Neural crest cell (in vitro differentiated cells): ENCODE results near the gene GJB3. TPM values are rescaled to one million over a fixed set of nuclear protein-coding genes. Genes with fewer than 3 reads are reported as not detected.
"Not testable (repeated sequence)": the region's sequence is repeated elsewhere in the genome, so short reads cannot be mapped to it uniquely, and the experiment has no call there.

Experiments used
- DNase-seq: peaks from one replicate; pipeline ENCODE4 v3.0.0; 2021; ENCODE audit warnings: low read depth, mixed read lengths, low spot score
- H3K27ac Mint-ChIP-seq: one replicate; pipeline ENCODE4 v1.8.0; 2021; ENCODE audit warnings: mild to moderate bottlenecking, mixed read lengths; ENCODE audit not compliant: unreplicated experiment
- H3K27me3 Mint-ChIP-seq: 2 replicates; pipeline ENCODE4 v1.8.0; 2021; ENCODE audit warnings: low read depth, mild to moderate bottlenecking, mixed read lengths
- H3K36me3 Mint-ChIP-seq: 2 replicates; pipeline ENCODE4 v1.8.0; 2021; ENCODE audit warnings: low read depth, mild to moderate bottlenecking, mixed read lengths
- H3K4me1 Mint-ChIP-seq: 2 replicates; pipeline ENCODE4 v1.8.0; 2021; ENCODE audit warnings: mixed read lengths
- H3K4me3 Mint-ChIP-seq: one replicate; pipeline ENCODE4 v1.8.0; 2021; ENCODE audit warnings: mild to moderate bottlenecking, mixed read lengths
- H3K9me3 Mint-ChIP-seq: 2 replicates; pipeline ENCODE4 v1.8.0; 2021; ENCODE audit warnings: mixed read lengths
- CTCF ChIP-seq: fragments of 200-600 bp; sonication (generic); conservative IDR thresholded peaks from 2 replicates; pipeline ENCODE4 v1.5.0; 2021; ENCODE audit warnings: antibody characterized with exemption, mild to moderate bottlenecking
- long read RNA-seq: library from polyadenylated mRNA; unstranded; transcript quantifications from one replicate; pipeline ENCODE4 v2.0.0, GENCODE V29; 2020
- total RNA-seq: library from RNA; stranded (reverse); gene quantifications from 2 replicates; pipeline ENCODE4 v1.2.1, GENCODE V29; 2021

GJB3 gene
- total RNA-seq = not detected in 2 replicates
- long read RNA-seq = 0 reads

- TF ChIP-seq CTCF = no peak
- peak within 1 kb of the TSS; percentile 13 for H3K4me3 Mint-ChIP-seq
- H3K27ac Mint-ChIP-seq = no peak within 1 kb of the TSS
- H3K36me3 Mint-ChIP-seq = no peaks in the 10 kb centered on the region
- H3K4me1 Mint-ChIP-seq = peaks cover 4% of the 10 kb centered on the region
- no peak for DNase-seq
- no peaks in the 10 kb centered on the region for H3K9me3 Mint-ChIP-seq
- peaks cover 81% of the 10 kb centered on the region for H3K27me3 Mint-ChIP-seq
These were observed at the start of gene GJB3 for GRCh38 chr1:34781071-34781843. Gene GJB3, plus strand, starts transcription at chr1:34781214. Its CDS starts 3,549 bp downstream, at chr1:34784763.

- not testable (repeated sequence) for H3K4me3 Mint-ChIP-seq, H3K36me3 Mint-ChIP-seq, H3K27ac Mint-ChIP-seq, H3K9me3 Mint-ChIP-seq, DNase-seq, H3K4me1 Mint-ChIP-seq
- peaks cover 23% of the 10 kb centered on the region for H3K27me3 Mint-ChIP-seq
These were observed 48.2 kb upstream of the GJB3 start for GRCh38 chr1:34732831-34733230.

DNA sequence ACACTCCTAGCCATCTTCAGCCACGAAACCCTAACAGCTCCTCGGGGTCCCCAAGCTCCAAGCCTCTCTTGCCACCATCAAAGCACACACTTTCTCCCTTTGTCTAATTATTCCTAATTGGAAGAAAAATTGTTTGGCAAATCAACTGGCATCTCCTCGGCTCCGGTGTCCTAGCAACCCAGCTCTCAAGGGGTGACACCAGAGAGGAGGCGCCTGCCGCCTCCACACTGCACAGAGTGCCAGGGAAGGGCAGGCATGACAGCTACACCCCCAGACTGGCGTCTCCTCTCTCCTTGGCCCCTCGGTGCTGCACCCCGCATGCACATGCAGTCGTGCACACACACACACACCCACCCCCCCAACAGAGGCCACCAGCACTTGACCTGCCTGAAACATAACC lies 44.3 kb upstream of the GJB3 start:
- no peaks in the 10 kb centered on the region for H3K9me3 Mint-ChIP-seq
- peaks cover 22% of the 10 kb centered on the region for H3K4me1 Mint-ChIP-seq
- no peak overlapping the region for H3K27ac Mint-ChIP-seq
- no peak for DNase-seq
- H3K36me3 Mint-ChIP-seq = no peaks in the 10 kb centered on the region
- no peak overlapping the region for H3K4me3 Mint-ChIP-seq
- TF ChIP-seq CTCF = no peak
- peaks cover 16% of the 10 kb centered on the region for H3K27me3 Mint-ChIP-seq

GRCh38 chr1:34737236-34737635 lies 43.8 kb upstream of the GJB3 start:
- not testable (repeated sequence) for H3K27ac Mint-ChIP-seq, H3K9me3 Mint-ChIP-seq, DNase-seq, H3K4me3 Mint-ChIP-seq, H3K36me3 Mint-ChIP-seq
- Mint-ChIP-seq H3K27me3 (peaks cover 16% of the 10 kb centered on the region), H3K4me1 (peaks cover 22% of the 10 kb centered on the region)

DNA sequence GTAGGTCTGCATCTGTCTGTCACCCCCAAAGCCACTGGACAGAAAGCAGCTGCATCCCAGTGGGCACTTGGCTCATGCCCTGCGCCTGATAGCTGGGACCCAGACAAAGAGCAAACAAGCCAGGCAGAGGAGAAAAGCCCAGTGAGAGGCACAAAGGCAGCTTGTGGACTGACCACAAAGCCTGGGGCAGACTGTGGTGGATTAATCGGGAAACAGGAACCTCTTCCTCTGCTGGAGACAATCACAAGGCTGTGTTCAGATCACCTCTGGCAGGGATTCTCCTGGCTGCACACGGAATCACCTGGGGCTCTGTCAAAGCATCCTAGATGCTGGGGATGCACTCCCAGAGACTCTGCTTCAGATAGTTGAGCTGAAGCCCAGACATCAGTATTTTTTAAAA lies 41.4 kb upstream of the GJB3 start:
- H3K27me3 Mint-ChIP-seq = peaks cover 26% of the 10 kb centered on the region
- no peak overlapping the region for H3K4me3 Mint-ChIP-seq
- no peak for TF ChIP-seq CTCF
- no peak overlapping the region for H3K27ac Mint-ChIP-seq
- H3K36me3 Mint-ChIP-seq = no peaks in the 10 kb centered on the region
- no peak for DNase-seq
- H3K4me1 Mint-ChIP-seq = peaks cover 22% of the 10 kb centered on the region
- H3K9me3 Mint-ChIP-seq = no peaks in the 10 kb centered on the region

DNA sequence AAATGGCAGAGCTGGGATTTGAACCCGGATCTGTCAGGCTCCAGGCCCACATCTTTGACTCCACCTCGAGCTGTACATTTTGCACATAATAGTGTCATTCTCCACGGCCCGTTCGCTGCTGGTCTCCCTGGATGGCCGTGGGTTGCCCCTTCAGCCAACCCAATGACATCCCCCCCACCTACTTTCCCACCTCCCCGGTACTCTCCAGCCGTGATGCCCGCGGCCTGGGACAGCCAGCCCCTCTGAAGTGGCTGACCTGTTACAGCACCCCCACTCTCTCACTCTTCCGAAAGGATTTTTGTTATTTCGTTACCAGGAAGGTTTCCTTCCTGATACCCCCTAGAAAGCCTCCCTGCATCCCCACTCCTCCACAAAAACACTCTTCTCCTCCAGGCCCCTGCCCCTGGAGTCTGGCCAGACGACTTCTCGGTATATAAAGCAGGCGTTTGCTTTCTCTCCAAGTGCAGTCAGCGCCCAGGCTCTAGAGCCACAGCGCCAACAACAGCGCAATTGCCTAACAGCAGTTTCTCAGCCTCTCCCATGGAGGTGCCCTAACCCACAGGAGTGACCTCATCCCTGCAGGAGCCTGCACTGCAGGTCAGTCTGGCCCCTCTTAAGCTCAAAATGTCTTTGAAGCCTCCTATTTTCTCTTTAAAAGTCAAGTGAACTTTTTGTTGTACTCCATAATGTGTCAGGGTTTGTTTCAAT lies 40.7 kb upstream of the GJB3 start:
- no peak overlapping the region for H3K27ac Mint-ChIP-seq
- peak; percentile 18 for TF ChIP-seq CTCF
- no peaks in the 10 kb centered on the region for H3K36me3 Mint-ChIP-seq
- H3K27me3 Mint-ChIP-seq = peaks cover 29% of the 10 kb centered on the region
- no peaks in the 10 kb centered on the region for H3K9me3 Mint-ChIP-seq
- H3K4me1 Mint-ChIP-seq = peaks cover 22% of the 10 kb centered on the region
- H3K4me3 Mint-ChIP-seq = no peak overlapping the region
- DNase-seq = peak; percentile 17
